GM12878 (cell line): Measurements from ENCODE around the gene SAFB.

Source experiments
- ESRRA ChIP-seq: IDR thresholded peaks from 2 replicates; pipeline ENCODE4 v1.6.1; 2012; ENCODE audit warnings: mild to moderate bottlenecking, low read length, improper control_type of control experiment
- MYC ChIP-seq: IDR thresholded peaks from 2 replicates; pipeline ENCODE4 v1.6.1; 2011; ENCODE audit warnings: mild to moderate bottlenecking, low read length, moderate library complexity, inconsistent platforms; ENCODE audit not compliant: insufficient read depth, insufficient replicate concordance, insufficient read length, severe bottlenecking
- POLR2A ChIP-seq: IDR thresholded peaks from 2 replicates; pipeline ENCODE4 v1.6.1; 2011; ENCODE audit warnings: low read depth, mild to moderate bottlenecking, low read length
- SP1 ChIP-seq: IDR thresholded peaks from one replicate; pipeline ENCODE4 v1.6.1; 2011; ENCODE audit warnings: low read depth, low read length

GRCh38 chr19:5680437-5681368, 57.8 kb downstream of the SAFB start, which contains the start of the genes HSD11B1L and MICOS13:
- TF ChIP-seq MYC (peak; percentile 13), ESRRA (no peak), SP1 (no peak), POLR2A (peak; percentile 90)
